ENCODE measurements around the gene IMMP2L.

The IMMP2L gene

GRCh38 chr7:111147708-111148533 is 414.4 kb downstream of the IMMP2L start:
- no peak for DNase-seq

GRCh38 chr7:111146136-111146535 is 416.2 kb downstream of the IMMP2L start:
- DNase-seq = no peak

DNA sequence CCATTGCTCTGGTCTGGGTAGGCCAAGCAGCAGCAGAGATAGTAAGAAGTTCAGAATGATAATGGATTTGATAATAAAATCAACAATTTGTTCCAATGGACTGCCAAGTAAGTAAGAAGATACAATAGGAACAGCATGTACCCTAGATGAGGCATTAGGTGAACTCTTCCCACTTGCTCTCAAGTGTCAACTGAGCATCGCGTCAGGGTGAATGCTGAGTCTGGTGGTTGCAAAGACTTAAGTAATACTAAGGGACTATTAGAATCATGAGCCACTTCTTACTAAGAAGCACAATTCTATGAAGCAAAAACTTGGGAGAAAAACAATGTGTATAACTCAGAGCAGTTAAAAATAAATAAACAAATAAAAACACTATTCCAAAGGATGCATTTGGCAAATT is 416.8 kb downstream of the IMMP2L start:
- no peak for DNase-seq

GRCh38 chr7:111140091-111140865 is 422.0 kb downstream of the IMMP2L start:
- no peak for DNase-seq

- DNase-seq = no peak
These were observed 423.7 kb downstream of the IMMP2L start for GRCh38 chr7:111138586-111138985.

DNA sequence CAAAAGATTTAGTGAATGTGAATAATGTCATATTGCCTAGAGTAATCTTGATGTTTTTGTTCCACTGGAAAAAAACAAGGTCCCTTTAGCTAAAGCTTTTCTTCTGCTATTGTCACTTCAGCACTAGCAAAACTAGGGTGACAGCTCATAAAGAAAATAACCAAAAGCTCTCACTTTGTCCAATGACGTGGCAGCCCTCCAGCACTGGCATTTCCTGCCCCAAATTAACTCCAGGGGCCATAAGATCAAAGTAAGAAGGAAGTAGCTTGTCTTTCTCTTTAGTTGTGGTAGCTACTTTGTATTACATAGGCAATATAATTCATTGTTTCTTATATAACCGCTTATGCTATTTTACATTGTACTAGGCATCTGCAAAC is 424.1 kb downstream of the IMMP2L start:
- DNase-seq = peak; percentile 68

DNA sequence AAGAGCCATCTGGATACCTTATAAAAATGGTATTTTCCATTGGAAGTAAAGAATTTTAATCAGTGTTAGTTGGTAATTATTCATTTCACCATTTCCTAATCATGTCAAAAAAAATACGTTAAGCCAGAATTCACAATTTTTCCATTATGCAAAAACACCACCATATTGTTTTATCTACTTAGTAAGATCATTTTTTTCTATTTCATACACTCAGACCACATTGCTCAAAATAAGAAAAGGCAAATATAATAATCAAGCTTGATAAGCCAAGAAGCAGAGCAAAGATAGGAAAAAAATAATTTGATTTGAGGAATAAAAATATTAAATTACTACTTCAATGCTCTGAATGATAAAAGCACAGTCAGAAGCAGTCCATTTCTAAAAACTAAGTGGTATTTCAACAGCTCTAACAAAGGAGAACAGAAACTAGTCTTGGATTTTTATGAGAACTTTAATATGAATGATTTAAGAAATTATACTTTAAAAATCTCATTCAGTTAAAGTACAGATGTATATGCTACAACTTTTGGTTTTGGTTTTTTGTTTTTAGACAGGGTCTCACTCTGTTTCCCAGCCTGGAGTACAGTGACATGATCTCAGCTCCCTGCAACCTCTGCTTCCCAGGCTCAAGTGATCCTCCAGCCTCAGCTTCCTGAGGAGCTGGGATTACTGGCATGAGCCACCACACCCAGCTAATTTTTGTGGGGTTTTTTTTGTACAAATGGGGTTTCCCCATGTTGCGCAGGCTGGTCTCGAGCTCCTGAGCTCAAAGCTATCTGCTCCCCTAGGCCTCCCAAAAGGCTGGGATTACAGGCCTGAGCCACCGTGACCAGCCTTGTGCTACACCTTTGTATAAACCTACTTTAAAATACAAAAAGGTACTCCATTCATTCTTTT is 424.7 kb downstream of the IMMP2L start:
- peak; percentile 24 for DNase-seq

DNA sequence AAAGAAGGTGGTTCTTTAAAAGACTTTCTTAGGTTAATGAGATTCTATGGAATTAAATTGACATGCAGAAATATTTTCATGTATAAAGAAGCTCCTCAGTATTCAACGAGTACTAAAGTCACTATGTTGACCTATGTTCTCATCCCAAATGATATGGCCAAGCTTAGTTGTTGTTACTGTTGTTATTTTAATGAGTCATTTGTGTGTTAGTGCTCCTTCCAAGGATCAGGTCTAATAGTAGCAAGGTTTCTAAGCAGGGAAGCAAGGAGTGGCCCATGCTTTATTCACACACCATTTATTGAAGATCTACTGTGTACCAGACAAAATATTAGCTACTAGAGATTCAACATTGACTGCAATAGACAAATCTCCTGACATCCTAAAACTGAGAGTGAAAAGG is 429.5 kb downstream of the IMMP2L start:
- no peak for DNase-seq

DNA sequence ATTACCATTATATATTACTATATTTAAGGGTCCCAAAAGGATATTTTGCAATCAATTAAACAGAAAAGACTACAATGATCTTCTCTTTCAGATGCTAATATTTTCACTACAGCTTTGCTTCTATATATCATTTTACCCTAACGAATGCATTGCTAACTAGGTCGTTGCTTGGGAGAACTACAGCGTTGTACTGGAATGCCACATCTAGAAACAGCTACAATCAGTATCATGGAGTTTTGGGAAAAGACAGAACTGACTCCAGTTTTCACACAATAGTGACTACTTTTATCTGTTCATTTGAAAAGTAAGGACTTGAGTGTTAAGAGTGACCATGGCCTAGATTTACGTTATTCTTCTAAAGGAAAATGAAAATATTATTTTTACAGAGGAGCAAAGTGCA is 432.9 kb downstream of the IMMP2L start:
- DNase-seq = no peak

DNA sequence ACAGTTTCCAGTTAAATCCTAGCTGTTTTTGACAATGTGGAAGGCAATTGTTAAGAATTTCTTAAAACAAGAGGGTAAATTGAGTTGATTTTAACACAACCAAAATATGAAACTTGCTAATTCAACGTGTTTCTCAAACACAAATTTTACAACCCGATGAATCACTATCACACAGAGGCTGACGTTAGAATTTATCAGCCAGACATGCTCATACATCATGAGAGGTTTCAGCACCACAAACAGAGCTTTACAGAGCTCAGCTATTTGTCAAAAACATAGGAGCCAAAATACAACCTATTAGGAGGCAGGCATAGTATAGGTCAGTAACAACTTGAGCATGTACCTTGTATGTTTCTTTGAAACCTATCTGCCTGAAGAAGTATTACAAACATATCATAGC is 435.3 kb downstream of the IMMP2L start:
- DNase-seq = peak; percentile 38

GRCh38 chr7:111115966-111116365 is 446.3 kb downstream of the IMMP2L start:
- DNase-seq = no peak

GRCh38 chr7:111113263-111114017 is 448.9 kb downstream of the IMMP2L start:
- DNase-seq = peak; percentile 61

GRCh38 chr7:111112439-111112838 is 449.9 kb downstream of the IMMP2L start:
- peak; percentile 21 for DNase-seq

DNA sequence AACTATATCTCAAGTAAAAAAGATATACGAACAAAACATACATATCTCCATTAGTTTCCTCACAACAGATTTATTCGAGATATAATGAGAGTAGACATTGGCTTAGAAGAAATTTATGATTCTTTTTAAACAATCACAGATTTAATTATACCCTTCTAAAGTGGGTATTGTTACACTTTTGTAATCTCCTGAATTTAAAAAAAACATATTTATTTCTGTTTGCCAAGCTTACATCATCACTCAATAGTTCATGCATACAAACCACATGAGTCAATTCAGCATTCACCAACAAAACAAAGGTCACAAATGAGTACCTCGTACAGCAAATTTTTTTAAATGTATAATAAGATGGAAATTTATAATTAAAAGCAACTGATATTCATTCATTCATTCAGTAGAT is 453.8 kb downstream of the IMMP2L start:
- peak; percentile 24 for DNase-seq

- no peak for DNase-seq
These were observed 454.3 kb downstream of the IMMP2L start for GRCh38 chr7:111108000-111108399.

DNA sequence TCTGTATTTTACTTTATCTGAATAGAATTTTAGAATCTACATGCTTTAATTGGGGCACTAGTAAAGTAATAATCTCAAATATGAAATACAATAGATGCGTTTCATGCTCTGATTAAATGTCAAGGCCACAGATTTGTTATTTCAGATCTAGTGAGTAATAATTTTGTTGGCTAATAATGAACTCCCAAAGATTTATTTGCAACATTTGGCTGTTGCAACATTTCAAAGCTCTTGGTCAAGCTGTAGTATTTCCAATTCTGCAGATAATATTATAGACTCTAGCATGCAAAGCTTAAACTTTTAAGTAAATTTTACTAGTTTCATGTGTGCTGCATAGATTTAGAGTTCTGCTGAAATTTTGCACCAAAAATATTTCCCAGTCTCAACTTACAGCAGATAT is 454.7 kb downstream of the IMMP2L start:
- DNase-seq = peak; percentile 20

GRCh38 chr7:111105269-111105668 is 457.0 kb downstream of the IMMP2L start:
- no peak for DNase-seq

DNA sequence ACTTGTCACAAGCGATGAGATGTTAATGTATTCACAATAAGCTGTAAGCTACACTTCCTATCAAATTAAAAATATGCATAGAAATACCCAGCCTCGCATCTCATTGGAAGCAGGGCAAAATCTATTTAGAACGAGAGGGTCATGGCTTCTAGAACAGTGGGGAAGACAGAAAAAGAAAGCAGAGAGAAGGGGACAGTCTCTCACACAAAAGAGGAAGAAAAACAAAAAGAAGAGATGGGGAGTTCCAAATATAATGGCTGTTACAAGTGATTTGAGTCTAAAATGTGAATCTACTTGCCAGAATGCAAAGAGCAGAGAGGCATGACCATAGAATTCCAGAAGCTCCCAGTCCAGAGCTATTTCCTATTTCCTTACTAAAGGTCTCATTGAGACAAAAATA is 457.6 kb downstream of the IMMP2L start:
- DNase-seq = no peak

DNA sequence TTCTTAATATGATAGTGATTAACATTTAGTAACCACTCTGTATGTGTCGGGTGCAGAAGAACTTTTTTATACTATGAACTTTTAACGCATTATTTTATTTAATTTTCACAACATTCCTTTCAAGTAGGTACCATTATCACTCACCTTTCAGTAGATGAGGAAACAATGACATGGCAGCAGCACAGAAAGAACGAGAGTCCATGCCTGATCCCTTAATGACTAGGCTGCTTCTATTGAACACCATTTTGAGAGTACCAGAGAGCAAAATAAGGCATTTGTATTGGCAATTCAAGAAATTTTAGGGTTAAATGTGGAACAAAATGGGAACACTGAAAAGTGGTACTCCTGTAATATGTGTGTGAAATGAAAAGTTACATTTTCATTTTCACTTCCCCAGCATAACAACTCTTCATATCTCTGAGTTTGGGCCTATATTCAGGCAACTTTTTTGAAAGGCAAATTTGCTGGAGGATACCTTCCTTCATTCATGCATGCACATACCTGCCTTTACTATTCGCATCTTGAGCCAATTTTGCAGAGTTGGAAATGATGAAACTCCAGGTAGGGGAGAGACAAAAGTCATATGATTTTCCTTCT is 458.5 kb downstream of the IMMP2L start:
- no peak for DNase-seq

DNA sequence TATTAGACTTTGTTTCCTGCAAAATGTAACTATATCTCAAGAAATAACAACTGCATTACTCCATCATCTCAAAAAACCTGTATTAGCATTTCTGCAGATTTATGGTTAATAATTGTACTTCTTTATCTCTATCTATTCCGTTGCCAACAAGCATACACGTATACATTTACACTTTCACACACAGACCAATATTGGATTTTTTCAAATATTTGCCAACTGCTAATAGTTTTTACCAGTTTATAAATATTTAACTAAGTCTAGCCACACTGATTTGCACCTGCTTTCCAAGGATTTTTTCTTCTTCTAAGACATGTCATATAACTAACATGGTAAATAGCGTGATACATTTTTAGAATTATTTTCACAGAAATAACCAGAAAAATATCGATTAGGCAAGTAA is 459.2 kb downstream of the IMMP2L start:
- no peak for DNase-seq

DNA sequence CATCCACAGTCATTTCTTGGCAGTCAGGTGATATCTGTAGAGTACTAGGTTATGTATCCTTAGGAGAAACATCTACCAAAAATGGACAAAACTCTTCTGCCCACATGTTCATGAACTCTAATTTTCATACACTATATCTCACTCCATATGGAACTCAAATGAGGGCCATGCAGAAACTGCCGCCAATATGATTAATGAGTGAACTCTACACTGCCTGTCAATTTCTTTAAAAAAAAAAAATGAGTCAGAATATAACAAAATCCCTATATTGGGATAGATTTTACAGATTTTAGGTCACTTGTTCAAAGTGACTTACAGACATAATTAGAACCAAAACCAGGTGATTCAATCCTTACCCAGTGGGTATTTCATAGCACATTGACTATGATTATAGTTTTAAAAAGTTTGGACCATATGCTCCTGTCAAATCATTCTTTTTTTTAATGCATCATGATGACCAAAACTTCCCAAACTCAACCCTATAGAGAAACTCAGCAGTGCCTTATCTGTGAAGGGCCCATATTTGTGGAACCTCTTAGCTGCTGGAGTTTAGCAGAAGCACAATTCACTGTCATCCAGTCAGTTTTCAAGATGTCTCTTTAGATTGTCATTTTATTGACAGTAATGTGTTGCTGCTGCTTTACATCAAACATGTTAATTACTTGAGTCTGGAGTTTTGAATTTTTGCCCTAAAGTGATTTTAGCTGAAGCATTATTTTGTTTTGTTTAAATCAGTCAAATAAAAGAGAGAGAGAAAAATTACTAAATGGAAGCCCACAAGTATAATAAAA is 460.2 kb downstream of the IMMP2L start:
- no peak for DNase-seq
